ENCODE results near the gene KDM4B. TPM values are rescaled to one million over a fixed set of nuclear protein-coding genes. Genes with fewer than 3 reads are reported as not detected.

KDM4B gene
- total and polyA plus RNA-seq, 12 donors: 12.4 to 35.8 (median 30.3) TPM

DNA sequence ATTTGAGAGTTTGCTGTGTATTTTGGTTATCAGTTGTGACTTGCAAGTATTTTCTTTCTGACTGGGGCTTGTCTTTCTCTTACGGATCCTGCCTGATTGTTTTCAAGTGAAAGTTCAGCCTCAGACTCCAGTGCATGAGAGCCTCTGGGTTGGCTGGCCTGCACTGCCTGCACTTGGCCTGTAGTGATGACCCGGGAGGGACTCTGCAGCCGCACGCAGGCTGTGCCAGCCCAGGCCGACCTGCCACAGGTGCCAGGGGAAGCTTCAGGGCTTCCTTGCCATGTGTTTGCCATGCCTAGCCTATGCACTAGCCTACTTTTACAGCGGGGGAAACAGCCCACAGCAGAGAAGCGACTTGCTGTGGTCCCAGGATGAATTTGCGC, 77.0 kb downstream of the KDM4B start:
- peaks cover 14 to 46% (median 29%) of the 10 kb centered on the region in 9 donors for H3K4me1 ChIP-seq
- H3K9me3 ChIP-seq: no peaks in the 10 kb centered on the region
- WGBS, 2 donors: 85 to 97% methylated on average over 8 of the region's 8 CpGs
- H3K27me3 ChIP-seq: no peaks in the 10 kb centered on the region
- ATAC-seq (no peak), DNase-seq (no peak)
- peak overlapping the region in 1 of 10 donors; percentile 51 for H3K27ac ChIP-seq
- H3K4me3 ChIP-seq: no peak overlapping the region
- no peak for TF ChIP-seq CTCF (IDR thresholded peaks at IDR 0.05)
- peaks cover 0 to 61% (median 14%) of the 10 kb centered on the region in 9 donors for H3K36me3 ChIP-seq
- intact Hi-C loops (cut with DNase I): loop anchor here (5.0 to 10.0 kb wide), 4 partner anchors 96 to 531 kb away; no protein-coding TSS in a partner anchor

GRCh38 chr19:5046339-5047039, 77.6 kb downstream of the KDM4B start:
- ATAC-seq (peak in 4 of 8 donors; percentile 10 to 52 (median 14)), DNase-seq (no peak)
- Histone ChIP-seq H3K27ac (peak overlapping the region in 3 of 10 donors; percentile 15 to 51 (median 26)), H3K36me3 (peaks cover 0 to 61% (median 13%) of the 10 kb centered on the region in 9 donors), H3K27me3 (no peaks in the 10 kb centered on the region), H3K4me1 (peaks cover 14 to 46% (median 29%) of the 10 kb centered on the region in 9 donors), H3K9me3 (no peaks in the 10 kb centered on the region), H3K4me3 (no peak overlapping the region)
- 74 to 75% methylated on average over 19 of the region's 19 CpGs for WGBS, 2 donors
- intact Hi-C loops (cut with DNase I): loop anchor here (5.0 to 10.0 kb wide), 4 partner anchors 96 to 531 kb away; no protein-coding TSS in a partner anchor
- no peak for TF ChIP-seq CTCF (IDR thresholded peaks at IDR 0.05)

- WGBS, 2 donors: 95% methylated on average over 39 of the region's 39 CpGs
- DNase-seq: no peak
- peak in 1 of 8 donors; percentile 2 for ATAC-seq
- no peaks in the 10 kb centered on the region for H3K9me3 ChIP-seq
- intact Hi-C loops (cut with DNase I): loop anchor here (5.0 to 10.0 kb wide), 4 partner anchors 95 to 530 kb away; no protein-coding TSS in a partner anchor
- H3K36me3 ChIP-seq: peaks cover 0 to 57% (median 7%) of the 10 kb centered on the region in 9 donors
- peaks cover 14 to 46% (median 29%) of the 10 kb centered on the region in 9 donors for H3K4me1 ChIP-seq
- peak overlapping the region in 2 of 10 donors; percentile 15 to 51 for H3K27ac ChIP-seq
- no peak overlapping the region for H3K4me3 ChIP-seq
- no peaks in the 10 kb centered on the region for H3K27me3 ChIP-seq
- no peak for TF ChIP-seq CTCF (IDR thresholded peaks at IDR 0.05)
Measured at GRCh38 chr19:5047251-5047935, 78.5 kb downstream of the KDM4B start.

- no peak overlapping the region for H3K4me3 ChIP-seq
- intact Hi-C loops (cut with DNase I): loop anchor here (5.0 to 10.0 kb wide), 4 partner anchors 94 to 529 kb away; no protein-coding TSS in a partner anchor
- peaks cover 0 to 56% (median 7%) of the 10 kb centered on the region in 9 donors for H3K36me3 ChIP-seq
- DNase-seq: peak; percentile 68 to 78
- 31 to 33% methylated on average over 41 to 44 of the region's 44 CpGs for WGBS, 2 donors
- H3K4me1 ChIP-seq: peaks cover 14 to 53% (median 31%) of the 10 kb centered on the region in 9 donors
- TF ChIP-seq CTCF (IDR thresholded peaks at IDR 0.05): peak; percentile 90 to 98 (median 96)
- no peaks in the 10 kb centered on the region for H3K27me3 ChIP-seq
- peak; percentile 77 to 93 (median 89) for ATAC-seq
- no peak overlapping the region for H3K27ac ChIP-seq
- H3K9me3 ChIP-seq: no peaks in the 10 kb centered on the region
Measured at GRCh38 chr19:5048091-5048726, 79.3 kb downstream of the KDM4B start.

All from heart right ventricle (tissue), 16 donors.